NCI-H2227 (cell line): Measurements from ENCODE around the gene NAV1.
"Not testable (repeated sequence)": the region's sequence is repeated elsewhere in the genome, so short reads cannot be mapped to it uniquely, and the experiment has no call there.

Experiments used
- DNase-seq: peaks from one replicate; lab custom pipeline; 2025; ENCODE audit not compliant: unreplicated experiment; lab: John Stamatoyannopoulos, UW

The NAV1 gene

DNA sequence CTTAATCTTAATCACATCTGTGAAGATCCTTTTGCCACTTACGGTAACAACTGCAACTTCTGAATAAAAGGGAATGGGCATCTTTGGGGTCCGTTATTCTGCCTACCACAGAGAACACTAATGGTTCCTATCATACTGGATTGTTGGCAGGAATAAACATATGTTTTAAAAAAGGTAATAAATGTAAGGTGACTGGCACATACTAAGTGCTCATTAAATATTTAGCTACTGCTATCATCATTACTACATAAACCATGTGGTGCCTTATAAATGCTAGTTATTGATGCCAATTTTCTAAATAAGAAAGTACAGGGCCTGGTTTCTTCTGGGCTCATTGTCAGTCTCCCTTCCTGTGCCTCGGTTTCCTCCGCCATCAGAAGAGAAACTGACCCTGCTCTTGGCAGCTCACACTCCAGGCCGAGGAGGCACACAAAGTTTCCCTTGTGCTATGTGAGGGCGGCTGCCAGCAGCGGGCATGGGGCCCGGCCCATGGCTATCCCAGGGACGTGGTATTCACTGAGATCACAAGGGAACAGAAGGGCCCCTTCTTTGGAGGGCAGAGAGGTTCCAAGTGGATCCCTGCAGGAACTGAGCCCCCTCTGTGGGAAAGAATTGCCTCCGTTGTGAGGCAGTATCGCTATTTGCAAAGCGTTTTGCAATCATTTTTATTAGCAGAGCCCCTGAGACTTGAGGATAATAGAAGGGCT lies 26.2 kb downstream of the NAV1 start:
- no peak for DNase-seq

- DNase-seq = no peak
Observed at GRCh38 chr1:201565771-201566528, 27.0 kb downstream of the NAV1 start.

DNA sequence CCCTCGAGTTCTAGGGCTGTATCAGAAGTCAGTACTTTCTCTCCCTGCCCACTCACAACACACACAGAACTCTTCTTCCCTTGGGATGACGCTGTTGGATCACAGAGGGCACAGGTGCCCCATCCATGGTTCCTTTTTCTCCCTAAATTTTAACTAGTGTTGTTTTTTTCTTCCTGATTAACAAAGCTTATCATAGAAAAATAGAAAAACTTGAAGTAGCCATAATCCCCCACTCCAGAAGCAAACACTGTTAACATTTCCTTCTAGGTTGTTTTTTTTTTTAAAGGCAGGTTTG lies 27.5 kb downstream of the NAV1 start:
- no peak for DNase-seq

GRCh38 chr1:201566933-201567801 lies 28.2 kb downstream of the NAV1 start:
- no peak for DNase-seq

DNA sequence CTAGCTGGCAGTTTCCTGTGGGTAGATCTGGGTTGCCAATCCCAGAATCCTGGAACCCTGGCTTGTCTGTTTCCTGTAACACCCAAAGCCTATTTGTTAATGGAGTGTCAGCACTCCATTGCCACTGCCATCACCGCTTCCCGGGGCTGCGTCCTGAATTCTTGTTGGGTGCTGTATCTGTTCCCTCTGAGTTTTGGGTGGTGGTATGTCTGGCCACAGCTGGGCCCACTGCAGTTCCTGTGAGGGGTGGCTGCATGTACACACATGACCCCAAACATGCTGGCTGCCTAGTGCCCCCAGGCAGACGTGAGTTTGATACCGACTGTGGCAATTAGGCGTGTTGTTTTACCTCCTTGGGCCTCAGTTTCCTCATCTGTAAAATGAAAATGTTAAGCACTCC lies 29.3 kb downstream of the NAV1 start:
- no peak for DNase-seq

- DNase-seq = no peak
Observed at GRCh38 chr1:201568859-201569294, 29.9 kb downstream of the NAV1 start.

DNA sequence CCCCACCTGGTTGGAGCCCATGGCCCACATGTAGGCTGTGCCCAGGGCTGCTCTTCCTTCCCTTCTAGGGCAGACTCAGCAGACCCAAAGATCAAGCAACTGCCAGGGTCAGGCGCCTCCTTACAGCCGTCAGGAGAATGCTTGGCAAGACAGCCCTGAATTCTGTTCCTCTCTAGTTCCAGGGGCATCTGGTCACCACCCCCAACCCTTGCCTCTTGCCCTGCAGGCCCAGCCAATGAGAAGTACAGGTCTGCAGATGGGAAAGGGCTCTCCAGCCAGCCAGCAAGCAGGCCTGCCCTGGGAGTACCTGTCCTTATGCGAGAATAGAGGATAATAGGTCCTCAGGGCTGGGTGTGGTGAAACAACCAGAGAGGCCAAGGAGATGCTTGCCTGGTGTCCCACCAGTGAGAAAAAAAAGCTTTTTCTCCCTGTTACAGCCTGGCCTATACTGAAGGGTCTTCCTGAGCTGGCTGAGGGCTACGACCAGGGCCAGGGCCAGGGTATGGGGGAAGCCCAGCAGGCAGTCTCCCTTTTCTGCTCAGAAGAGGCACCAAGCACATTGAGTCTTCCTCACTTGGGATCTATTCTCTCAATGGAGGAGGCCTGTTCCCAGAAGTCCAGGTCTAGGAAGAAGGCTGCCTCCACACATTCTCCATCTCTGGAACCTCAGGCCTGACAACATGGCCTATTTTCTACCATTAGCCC lies 31.4 kb downstream of the NAV1 start:
- DNase-seq = no peak

GRCh38 chr1:201570886-201571624 lies 32.1 kb downstream of the NAV1 start:
- peak; percentile 41 for DNase-seq

GRCh38 chr1:201573030-201573429 lies 34.1 kb downstream of the NAV1 start:
- no peak for DNase-seq

GRCh38 chr1:201573923-201574322 lies 35.0 kb downstream of the NAV1 start:
- DNase-seq = no peak

GRCh38 chr1:201575912-201576311 lies 37.0 kb downstream of the NAV1 start:
- no peak for DNase-seq

DNA sequence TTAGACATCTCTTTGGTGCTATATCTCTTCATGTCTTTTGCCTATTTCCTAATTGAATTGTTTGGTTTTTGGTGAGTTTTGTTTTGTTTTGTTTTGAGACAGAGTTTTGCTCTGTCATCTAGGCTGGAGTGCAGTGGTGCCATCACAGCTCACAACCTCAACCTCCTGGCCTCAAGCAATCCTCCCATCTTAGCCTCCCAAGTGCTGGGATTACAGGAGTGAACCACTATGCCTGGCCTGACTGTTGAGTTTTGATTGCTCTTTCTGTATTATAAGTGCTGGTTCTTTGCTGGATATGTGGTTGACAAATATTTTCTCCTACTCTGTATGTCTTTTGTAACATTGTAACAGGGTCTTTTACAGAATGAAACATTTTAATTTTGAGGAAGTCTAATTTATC lies 38.0 kb downstream of the NAV1 start:
- DNase-seq = no peak

DNA sequence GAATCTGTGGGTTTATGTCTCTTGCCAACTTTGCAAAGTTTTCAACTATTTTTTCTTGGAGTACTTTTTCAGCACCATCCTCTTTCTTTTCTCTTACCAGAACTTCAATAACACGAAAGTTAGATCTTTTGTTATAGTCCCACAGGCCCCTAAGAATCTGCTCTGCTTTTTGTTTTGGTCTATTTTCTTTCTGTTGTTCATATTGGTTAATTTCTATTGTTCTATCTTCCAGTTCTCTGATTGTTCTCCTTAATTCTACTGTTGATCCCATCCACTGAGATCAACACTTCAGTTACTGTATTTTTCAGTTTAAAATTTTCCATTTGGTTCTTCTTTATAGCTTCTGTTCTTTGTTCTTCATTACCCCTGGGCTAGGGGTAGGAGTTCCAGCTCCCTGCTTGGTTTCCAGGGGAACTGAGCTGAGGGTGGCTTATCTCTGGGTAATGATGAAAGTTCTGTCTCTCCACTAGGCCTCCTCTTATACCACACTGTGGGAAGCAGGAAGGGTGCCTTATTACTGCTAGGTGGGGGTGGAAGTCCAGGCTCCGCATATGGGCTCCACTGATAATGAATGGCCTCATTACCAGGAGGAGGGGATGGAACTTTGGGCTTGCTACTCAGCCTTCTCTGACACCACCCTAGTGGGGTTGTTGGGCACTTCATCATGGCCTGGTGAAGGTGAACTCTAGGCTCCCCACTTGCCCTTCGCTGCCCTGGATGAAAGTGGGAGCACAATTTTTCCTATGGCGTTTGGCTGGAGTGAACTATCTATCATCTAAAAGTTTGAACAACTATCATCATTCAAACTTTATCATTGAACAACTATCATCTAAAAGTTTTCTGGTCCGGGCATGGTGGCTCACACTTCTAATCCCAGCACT lies 39.3 kb downstream of the NAV1 start:
- DNase-seq = no peak

- DNase-seq = not testable (repeated sequence)
Observed at GRCh38 chr1:201581371-201581770, 42.4 kb downstream of the NAV1 start.

DNA sequence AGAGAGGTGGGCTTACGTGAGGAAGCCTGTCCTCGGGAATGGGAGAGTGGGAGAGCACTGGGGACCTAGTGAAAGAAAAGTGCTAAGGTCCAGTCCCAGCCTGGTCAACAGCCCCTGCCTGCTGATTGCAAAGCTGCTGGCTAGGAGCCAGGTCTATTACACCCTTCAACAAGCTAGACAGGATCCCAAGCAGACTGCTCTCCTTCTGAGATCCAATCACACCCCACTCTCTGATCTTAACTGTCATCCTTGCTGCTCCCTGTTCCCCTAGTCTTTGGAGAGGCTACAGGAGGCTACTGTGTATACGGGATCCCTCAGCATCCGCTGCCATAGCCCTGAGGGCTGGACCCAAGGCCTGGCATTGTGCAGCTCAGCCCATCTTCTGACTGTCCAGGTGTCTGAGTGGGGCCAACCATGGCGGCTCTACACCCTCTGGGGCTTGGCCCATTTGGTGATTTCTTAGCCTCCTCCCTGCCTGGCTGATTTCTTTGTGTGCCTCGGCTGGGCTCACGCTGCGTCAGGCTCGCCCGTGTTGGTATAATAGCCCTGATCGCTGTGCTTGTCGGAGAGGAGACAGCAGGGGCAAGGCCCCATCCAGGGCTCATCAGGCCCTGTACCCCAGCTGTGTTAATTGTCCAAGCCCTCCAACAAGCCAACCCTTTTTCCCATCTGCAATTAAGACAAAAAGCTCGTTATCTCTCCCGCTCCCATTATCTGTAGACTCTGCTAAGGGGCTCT lies 43.9 kb downstream of the NAV1 start:
- peak; percentile 81 for DNase-seq

DNA sequence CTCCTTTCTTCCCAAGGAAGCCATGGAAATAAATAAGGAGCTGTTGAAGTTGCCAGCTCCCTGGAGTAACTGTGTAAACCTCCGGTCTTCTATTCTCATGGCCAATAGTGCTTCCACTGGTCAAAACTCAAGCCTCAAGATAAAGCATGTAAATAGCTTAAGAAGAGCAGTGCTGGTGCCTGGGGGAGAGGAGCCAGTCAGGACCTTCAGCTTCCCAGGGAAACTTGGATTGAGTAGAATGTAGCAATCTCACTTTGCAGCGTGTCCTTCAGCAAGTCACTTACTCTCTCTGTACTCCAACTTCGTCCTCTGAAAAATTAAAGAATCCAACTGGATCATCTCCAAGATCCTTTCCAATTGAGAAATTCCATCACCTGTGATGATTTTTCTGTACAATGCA lies 44.7 kb downstream of the NAV1 start:
- DNase-seq = no peak

- DNase-seq = no peak
Observed at GRCh38 chr1:201584471-201585092, 45.7 kb downstream of the NAV1 start.

- DNase-seq = no peak
Observed at GRCh38 chr1:201585093-201585483, 46.2 kb downstream of the NAV1 start.
